A549 treated with AZD2906 at 1 μM for 4 hours (cell line): Measurements from ENCODE around the gene INTS12. TPM values are rescaled to one million over a fixed set of nuclear protein-coding genes. Genes with fewer than 3 reads are reported as not detected.

Source experiments
- total RNA-seq: library from RNA; stranded (reverse); fragments of 200-300 nt; extraction: Qiagen RNA extraction; gene quantifications from 5 replicates; pipeline ENCODE4 v1.2.3, GENCODE V29; 2022

Gene INTS12
- total RNA-seq, result 14.8 to 17.9 TPM (median 15.8 TPM) in 5 replicates

DNA sequence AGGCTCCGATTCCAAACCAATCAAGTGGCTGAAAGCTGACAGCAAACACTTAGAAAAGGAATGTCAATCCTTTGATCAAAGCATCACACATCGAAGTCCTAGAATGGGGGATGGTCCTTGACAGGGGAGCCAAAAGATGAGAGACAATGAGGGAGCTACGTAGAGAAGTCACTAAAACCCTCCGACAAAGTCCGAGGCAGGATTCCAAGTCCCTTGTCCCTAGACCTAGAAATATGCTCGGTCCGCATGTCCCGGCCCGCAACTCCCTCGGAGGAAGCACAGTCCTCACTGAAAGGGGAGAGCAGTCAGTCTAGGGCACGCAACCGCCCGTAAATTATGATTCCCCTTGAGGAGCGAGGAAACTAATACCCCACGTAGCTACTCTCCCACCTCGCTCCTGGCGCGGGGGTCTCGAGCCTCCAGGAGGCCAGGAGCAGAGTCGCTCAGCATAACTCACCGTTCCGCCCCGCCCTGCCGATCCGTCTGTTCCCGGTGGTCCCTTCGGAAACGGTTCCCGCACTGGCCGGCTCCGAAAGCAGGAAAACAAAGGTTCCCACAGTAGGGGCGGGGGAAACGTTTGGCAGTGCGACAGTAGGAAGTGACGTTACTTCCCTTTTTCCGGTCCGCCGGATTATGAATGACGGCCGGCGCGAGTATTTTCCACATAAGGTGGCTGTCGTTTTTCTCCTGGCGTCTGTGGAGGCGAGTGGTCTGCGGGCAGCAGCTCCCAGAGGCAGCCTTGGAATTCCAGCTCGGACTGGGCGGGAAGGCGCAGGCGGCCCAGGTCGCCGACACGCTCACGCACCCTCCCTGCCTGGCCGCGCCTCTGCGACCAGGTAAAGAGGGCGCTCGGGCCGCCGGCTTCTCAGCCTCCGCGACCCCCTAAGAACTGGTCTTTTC is at the start of gene INTS12, which contains the start of gene GSTCD:
Gene INTS12 (minus strand): TSS at position 509 of the 900 bp plus-strand sequence. CDS start 8,684 bp downstream, outside the sequence.
Gene GSTCD (plus strand): TSS at position 604 of the 900 bp plus-strand sequence. CDS start 8,830 bp downstream, outside the sequence.

Other genes with a start within 250 kb of the INTS12 start
- 71.8 to 80.3 TPM (median 74.3 TPM) in 5 replicates for gene PPA2, start 234.6 kb downstream of the INTS12 start, total RNA-seq
- gene ARHGEF38, start 156.1 kb downstream of the INTS12 start, total RNA-seq, result not detected in 5 replicates
- gene GSTCD, start 95 bp upstream of the INTS12 start, total RNA-seq, result 4.7 to 6.6 TPM (median 5.7 TPM) in 5 replicates
- 0.28 to 0.72 TPM (median 0.42 TPM) in 5 replicates for gene NPNT, start 186.8 kb upstream of the INTS12 start, total RNA-seq